DOHH2 (cell line): Measurements from ENCODE around the gene MFAP5.

Experiments
- EZH2phosphoT487 ChIP-seq: fragments of 200-600 bp; sonication (generic); IDR thresholded peaks from 2 replicates; pipeline ENCODE4 v1.6.1; 2017; ENCODE audit warnings: borderline replicate concordance, mild to moderate bottlenecking, antibody characterized with exemption, low read length, moderate library complexity, mixed read lengths
- TF ChIP-seq, protein P1 (sequence below): fragments of 200-600 bp; sonication (generic); IDR thresholded peaks from one replicate; pipeline ENCODE4 v1.5.1; 2014; ENCODE audit warnings: antibody characterized with exemption, mild to moderate bottlenecking, low read depth, low read length; ENCODE audit not compliant: poor library complexity, severe bottlenecking

DNA sequence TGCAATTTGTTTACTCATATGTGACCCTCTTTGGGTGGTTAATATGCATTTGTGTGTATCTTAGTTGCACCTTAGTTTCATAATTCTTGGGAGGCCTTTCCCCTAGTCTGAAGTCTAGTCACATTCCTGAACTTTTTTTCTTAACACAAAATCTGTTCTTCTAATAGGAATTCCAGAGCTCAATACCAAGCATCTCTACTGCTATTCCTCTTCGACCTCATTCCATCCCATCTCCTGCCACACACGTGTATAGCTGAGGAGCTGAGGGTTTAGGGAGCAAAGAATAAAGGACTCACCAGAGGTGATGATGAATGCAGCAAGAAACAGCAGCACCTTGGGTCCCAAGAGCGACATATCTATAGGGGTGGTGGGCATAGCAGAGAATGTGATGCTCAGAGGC is 875 bp downstream of the MFAP5 start:
- TF ChIP-seq, protein P1, sequence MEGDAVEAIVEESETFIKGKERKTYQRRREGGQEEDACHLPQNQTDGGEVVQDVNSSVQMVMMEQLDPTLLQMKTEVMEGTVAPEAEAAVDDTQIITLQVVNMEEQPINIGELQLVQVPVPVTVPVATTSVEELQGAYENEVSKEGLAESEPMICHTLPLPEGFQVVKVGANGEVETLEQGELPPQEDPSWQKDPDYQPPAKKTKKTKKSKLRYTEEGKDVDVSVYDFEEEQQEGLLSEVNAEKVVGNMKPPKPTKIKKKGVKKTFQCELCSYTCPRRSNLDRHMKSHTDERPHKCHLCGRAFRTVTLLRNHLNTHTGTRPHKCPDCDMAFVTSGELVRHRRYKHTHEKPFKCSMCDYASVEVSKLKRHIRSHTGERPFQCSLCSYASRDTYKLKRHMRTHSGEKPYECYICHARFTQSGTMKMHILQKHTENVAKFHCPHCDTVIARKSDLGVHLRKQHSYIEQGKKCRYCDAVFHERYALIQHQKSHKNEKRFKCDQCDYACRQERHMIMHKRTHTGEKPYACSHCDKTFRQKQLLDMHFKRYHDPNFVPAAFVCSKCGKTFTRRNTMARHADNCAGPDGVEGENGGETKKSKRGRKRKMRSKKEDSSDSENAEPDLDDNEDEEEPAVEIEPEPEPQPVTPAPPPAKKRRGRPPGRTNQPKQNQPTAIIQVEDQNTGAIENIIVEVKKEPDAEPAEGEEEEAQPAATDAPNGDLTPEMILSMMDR, result no peak
- TF ChIP-seq EZH2phosphoT487, result no peak
